Ishikawa (cell line): ENCODE measurements around the gene SZT2.

Experiments
- CEBPB ChIP-seq: IDR thresholded peaks from 2 replicates; pipeline ENCODE4 v1.6.1; 2012
- CREB1 ChIP-seq: IDR thresholded peaks from 2 replicates; pipeline ENCODE4 v1.6.1; 2012; ENCODE audit warnings: low read depth
- EGR1 ChIP-seq: IDR thresholded peaks from 2 replicates; pipeline ENCODE4 v1.6.1; 2012
- EP300 ChIP-seq: IDR thresholded peaks from 2 replicates; pipeline ENCODE4 v1.6.1; 2012; ENCODE audit warnings: borderline replicate concordance
- FOXM1 ChIP-seq: IDR thresholded peaks from 2 replicates; pipeline ENCODE4 v1.6.1; 2012; ENCODE audit warnings: low read depth, borderline replicate concordance
- NFIC ChIP-seq: IDR thresholded peaks from 2 replicates; pipeline ENCODE4 v1.6.1; 2012
- RAD21 ChIP-seq: IDR thresholded peaks from 2 replicates; pipeline ENCODE4 v1.6.1; 2012; ENCODE audit warnings: low read depth
- TAF1 ChIP-seq: IDR thresholded peaks from 2 replicates; pipeline ENCODE4 v1.6.1; 2012; ENCODE audit warnings: low read depth, mild to moderate bottlenecking
- TCF12 ChIP-seq: IDR thresholded peaks from 2 replicates; pipeline ENCODE4 v1.6.1; 2012; ENCODE audit warnings: low read depth
- TEAD4 ChIP-seq: IDR thresholded peaks from 2 replicates; pipeline ENCODE4 v1.6.1; 2012
- YY1 ChIP-seq: IDR thresholded peaks from 2 replicates; pipeline ENCODE4 v1.6.1; 2012; ENCODE audit warnings: low read depth
- ZBTB7A ChIP-seq: IDR thresholded peaks from 2 replicates; pipeline ENCODE4 v1.6.1; 2012; ENCODE audit warnings: low read depth
- TF ChIP-seq, protein P1 (sequence below): IDR thresholded peaks from 2 replicates; pipeline ENCODE4 v1.6.1; 2012
- TF ChIP-seq, protein P2 (sequence below): IDR thresholded peaks from 2 replicates; pipeline ENCODE4 v1.6.1; 2012; ENCODE audit warnings: low read depth, mild to moderate bottlenecking
- TF ChIP-seq, protein P3 (sequence below): IDR thresholded peaks from 2 replicates; pipeline ENCODE4 v1.6.1; 2012

SZT2 gene

DNA sequence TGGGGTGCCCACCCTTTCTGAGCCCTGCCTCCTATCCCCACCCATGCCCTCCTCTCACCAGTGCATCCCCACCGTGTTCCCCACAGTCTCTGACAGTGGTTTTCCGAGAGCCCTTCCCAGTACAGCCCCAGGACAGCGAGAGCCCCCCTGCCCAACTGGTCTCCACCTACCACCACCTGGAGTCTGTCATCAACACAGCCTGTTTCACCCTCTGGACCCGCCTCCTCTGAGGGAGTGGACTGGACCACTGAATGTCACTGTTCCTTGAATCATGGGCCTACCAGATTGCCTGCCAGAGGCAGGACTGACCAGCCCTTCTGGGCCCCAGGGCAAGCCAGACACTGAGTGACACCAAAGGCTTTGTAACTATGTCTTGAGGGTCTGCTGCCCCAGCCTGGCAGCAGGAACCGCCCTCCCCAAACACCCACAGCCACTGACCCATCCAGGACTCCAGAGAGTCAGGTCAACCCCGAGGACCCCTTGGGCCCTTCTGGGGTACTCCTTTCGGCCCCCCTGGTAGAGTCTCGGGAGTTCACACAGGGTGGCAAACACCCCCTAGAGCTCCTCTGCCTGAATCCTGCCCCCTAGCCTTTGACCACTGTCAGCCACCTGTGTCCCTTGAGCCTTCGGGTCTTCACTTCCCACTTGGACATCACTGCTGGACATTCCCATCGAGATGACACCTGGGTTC is 60.7 kb downstream of the SZT2 start:
- TF ChIP-seq CEBPB (no peak), TAF1 (no peak), FOXM1 (no peak), CREB1 (no peak), EP300 (no peak)
- TF ChIP-seq, protein P1, sequence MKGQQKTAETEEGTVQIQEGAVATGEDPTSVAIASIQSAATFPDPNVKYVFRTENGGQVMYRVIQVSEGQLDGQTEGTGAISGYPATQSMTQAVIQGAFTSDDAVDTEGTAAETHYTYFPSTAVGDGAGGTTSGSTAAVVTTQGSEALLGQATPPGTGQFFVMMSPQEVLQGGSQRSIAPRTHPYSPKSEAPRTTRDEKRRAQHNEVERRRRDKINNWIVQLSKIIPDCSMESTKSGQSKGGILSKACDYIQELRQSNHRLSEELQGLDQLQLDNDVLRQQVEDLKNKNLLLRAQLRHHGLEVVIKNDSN: no peak
- TF ChIP-seq, protein P2, sequence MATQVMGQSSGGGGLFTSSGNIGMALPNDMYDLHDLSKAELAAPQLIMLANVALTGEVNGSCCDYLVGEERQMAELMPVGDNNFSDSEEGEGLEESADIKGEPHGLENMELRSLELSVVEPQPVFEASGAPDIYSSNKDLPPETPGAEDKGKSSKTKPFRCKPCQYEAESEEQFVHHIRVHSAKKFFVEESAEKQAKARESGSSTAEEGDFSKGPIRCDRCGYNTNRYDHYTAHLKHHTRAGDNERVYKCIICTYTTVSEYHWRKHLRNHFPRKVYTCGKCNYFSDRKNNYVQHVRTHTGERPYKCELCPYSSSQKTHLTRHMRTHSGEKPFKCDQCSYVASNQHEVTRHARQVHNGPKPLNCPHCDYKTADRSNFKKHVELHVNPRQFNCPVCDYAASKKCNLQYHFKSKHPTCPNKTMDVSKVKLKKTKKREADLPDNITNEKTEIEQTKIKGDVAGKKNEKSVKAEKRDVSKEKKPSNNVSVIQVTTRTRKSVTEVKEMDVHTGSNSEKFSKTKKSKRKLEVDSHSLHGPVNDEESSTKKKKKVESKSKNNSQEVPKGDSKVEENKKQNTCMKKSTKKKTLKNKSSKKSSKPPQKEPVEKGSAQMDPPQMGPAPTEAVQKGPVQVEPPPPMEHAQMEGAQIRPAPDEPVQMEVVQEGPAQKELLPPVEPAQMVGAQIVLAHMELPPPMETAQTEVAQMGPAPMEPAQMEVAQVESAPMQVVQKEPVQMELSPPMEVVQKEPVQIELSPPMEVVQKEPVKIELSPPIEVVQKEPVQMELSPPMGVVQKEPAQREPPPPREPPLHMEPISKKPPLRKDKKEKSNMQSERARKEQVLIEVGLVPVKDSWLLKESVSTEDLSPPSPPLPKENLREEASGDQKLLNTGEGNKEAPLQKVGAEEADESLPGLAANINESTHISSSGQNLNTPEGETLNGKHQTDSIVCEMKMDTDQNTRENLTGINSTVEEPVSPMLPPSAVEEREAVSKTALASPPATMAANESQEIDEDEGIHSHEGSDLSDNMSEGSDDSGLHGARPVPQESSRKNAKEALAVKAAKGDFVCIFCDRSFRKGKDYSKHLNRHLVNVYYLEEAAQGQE: no peak
- TF ChIP-seq, protein P3, sequence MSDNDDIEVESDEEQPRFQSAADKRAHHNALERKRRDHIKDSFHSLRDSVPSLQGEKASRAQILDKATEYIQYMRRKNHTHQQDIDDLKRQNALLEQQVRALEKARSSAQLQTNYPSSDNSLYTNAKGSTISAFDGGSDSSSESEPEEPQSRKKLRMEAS: no peak

DNA sequence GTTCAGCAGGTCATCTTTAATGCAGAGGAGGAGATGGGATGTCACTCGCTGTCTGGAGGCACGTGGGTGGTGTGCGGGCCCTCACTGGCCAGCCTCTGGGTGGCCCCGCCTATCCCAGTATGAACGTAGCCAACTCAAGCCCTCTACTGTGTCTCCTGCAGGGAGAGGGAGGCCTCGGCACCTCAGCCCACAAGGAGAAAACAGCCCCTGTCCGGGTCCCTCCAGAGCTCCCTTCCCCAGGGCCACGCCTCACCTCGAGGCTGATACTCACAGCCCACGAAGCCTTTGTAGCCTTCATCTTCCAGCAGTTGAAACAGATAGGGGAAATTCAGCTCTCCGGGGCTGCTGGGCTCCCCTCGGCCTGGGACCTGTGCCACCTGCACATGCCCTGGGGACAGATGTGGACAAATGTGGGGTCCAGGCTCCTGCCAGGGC is 61.5 kb downstream of the SZT2 start:
- TF ChIP-seq, protein P2: no peak
- TF ChIP-seq, protein P1: no peak
- TF ChIP-seq, protein P3: no peak
- TF ChIP-seq TCF12 (no peak), YY1 (no peak), CREB1 (no peak), FOXM1 (no peak), EP300 (no peak), ZBTB7A (no peak), NFIC (no peak), CEBPB (no peak), TAF1 (no peak), TEAD4 (no peak), EGR1 (no peak), RAD21 (no peak)

DNA sequence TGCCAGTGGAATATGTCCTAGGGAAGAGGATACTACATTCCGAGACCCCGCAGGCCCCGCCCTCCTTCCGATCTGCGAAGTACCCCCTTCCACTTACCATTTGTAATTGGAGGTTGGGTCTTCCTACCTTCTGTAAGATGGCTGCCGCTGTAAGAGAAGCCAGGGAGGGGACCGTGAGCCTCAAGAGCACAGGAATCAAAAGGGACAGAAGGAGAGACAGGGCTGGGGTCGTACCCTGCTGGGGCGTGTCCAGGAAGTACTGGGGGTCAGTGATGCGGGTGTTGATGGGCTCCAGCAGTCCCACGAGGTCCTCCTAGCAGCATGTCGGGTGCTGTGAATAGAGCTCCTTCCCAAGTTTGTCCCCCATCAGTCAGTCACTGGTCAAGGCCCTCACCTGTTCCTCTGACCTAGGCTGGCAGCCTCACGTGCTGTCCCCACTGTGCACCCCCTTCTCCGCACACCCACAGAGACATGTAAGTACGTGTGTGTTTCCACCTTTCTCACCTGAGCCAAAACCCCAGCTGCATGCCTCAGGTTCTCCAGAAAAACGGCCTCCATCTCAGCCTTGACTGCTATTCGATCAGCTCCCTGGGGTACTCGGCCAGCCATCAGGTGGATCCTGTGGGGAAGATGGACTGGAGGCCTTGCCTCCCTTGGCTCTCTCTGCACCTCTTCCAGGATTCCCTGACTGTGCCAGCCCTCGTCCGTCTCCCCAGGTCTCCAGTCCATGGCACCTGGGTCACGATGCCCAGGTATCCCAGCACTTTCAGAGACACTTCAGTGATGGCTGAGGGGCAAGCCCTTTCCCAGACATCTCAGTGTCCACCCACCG is 62.2 kb downstream of the SZT2 start:
- TF ChIP-seq, protein P1: no peak
- TF ChIP-seq TCF12 (no peak), EGR1 (no peak), FOXM1 (no peak), RAD21 (no peak), ZBTB7A (no peak), NFIC (no peak), YY1 (no peak), EP300 (no peak)

DNA sequence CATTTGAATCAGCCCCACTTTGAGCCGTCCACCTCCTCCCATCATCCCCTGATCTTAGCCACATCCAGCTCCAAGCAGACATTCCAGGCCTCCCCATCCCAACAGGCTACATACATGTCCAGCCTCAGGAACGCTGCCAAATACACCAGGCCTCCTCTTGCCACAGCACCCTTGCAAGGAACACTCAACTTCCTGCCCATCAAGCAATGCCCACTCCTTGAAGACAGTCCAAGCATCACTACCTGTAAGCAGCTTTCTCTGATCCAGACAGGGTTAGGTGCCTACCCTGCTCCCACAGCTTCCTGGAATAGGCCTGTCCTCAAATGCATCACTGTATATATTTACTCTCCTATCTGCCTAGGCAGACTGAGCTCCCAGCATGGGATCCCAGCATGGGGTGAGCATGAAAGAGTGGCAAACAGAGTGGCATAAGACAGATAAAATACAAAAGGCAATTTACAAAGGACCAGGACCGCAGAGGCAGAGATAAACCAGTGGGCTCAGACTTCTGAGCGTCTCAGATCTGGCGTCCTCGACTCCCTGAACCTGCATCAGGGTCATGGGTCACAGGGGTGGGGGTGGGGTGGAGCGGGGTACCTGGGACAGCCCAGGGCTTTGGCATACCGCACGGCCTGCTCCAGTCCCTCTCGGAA is 63.2 kb downstream of the SZT2 start:
- TF ChIP-seq TEAD4 (no peak), RAD21 (no peak), CREB1 (no peak), EGR1 (no peak), FOXM1 (no peak), TAF1 (no peak), CEBPB (no peak), TCF12 (no peak; the same call in 1 of the 2 replicates), NFIC (no peak), ZBTB7A (no peak), YY1 (no peak), EP300 (no peak)
- TF ChIP-seq, protein P2: no peak
- TF ChIP-seq, protein P3: no peak
- TF ChIP-seq, protein P1: no peak
